ENCODE measurements around the gene RUNX3.

The RUNX3 gene

DNA sequence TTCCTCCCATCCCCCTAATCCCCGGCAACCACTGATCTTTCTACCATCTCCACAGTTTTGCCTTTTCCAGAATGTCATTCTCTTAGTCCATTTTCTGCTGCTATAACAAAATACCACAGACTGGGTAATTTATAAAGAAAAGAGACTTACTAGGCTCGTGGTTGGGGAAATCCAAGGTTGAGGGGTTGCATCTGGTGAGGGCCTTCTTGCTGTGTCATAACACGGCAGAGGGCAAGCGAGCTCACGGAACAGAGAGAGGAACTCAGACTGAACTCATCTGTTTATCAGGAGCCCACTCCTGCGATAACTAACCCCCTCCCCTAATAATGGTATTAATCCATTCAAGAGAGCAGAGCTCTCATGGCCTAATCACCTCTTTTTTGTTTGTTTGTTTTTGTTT is 52.0 kb downstream of the RUNX3 start:
- no peak for DNase-seq

DNA sequence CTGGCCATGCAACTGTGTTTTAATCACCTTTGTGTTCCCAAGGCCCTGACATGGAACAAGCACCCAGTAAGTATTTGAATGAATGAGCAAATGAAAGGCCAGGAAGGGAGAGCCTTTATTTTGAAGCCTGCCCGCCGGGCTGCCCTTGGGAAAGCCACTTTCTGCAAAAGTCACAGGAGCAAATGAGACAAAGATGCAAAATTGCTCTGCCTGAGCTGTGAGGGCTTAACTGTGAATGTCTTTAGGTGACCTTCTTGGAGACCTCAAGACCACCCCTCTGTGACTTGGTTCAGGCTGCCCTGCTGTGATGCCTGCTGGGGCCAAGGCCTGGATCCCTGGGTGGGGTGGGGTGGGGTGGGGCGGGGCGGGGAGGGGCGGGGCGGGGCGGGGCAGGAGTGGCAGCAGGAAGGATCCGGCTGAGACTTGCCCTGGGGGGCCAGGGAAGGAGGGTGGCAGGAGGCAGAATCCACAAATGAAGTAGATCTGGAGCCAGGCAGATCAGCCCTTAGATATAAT is 54.0 kb downstream of the RUNX3 start:
- no peak for DNase-seq

DNA sequence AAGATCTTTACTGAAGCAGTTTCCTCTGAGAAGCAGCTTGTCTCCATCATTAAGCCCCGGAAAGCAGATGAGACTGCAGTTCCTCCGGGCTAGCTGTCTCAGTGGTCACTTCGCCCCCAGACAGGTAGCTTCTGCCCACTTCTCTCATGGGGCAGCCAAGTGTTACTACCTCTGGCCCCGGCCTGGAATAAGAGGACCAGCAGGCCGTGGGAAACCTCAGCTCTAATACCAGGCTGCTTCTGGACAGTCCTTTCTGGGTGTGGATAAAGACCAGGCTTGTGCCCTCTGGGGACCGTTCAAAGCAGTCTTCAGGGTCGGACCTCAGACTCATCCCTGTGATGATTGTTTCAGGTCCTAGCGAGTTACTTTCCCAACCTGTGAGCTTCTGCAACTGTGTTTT is 54.8 kb downstream of the RUNX3 start:
- DNase-seq = no peak

DNA sequence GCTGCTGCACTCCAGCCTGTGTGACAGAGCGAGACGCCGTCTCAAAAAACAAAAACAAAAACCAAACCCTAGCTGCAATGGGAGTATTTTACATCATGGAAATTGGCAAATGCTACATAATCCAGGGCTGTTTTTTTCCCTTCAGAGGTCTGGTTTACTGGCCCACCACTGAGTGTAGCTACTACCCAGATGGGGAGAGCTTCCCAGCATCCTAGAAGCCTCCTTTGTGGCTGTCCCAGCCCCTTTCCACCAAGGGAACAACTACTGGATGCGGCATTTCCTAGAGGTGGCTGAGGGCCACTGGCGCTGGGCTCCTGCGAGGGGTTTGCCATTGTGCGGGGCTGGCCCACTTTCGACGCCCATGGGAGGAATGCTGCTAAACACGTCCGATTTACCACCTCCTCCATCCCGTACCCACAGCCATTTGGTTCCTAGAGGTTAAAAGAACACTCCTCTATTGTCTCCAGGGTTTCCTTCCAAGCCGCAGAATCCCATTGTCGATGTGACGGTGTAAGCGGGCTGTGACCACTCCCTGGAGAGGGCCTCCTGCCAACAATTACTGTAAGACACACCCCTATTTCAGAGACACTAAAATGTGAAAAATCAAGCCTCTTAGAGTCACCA is 55.4 kb downstream of the RUNX3 start:
- DNase-seq = no peak

DNA sequence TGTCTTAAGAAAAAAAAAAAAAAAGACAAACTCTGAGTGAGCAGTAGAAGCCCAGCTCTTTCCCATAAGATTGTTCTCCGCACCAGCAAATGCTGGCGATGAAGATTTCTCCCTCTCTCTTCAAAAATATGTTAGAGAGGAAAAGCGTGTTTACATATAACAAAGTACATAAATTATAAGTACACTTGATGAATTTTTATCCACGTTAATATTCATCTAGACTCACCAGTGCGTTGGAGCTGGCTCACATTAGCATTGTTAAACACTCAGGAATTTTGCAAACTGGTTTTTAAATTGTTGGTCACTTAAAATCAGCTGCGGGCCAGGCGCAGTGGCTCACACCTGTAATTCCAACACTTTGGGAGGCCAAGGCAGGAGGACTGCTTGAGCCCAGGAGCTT is 56.0 kb downstream of the RUNX3 start:
- no peak for DNase-seq

DNA sequence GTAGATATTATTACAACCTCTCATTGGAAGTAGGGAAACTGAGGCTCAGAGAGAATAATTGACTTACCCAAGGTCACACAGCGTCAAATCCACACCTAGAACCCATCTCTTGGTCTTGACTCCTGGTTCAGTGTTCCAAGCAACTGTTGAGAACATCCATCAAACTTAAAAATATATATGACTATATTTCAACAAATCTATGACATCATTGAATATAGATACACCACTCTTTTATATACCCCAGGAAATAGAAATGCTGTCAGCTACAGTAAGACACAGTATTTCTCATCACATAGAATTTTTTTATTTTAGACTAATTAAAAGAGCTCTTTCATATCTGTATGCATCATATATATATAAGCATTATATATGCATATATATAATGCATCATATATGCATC is 56.9 kb downstream of the RUNX3 start:
- no peak for DNase-seq

DNA sequence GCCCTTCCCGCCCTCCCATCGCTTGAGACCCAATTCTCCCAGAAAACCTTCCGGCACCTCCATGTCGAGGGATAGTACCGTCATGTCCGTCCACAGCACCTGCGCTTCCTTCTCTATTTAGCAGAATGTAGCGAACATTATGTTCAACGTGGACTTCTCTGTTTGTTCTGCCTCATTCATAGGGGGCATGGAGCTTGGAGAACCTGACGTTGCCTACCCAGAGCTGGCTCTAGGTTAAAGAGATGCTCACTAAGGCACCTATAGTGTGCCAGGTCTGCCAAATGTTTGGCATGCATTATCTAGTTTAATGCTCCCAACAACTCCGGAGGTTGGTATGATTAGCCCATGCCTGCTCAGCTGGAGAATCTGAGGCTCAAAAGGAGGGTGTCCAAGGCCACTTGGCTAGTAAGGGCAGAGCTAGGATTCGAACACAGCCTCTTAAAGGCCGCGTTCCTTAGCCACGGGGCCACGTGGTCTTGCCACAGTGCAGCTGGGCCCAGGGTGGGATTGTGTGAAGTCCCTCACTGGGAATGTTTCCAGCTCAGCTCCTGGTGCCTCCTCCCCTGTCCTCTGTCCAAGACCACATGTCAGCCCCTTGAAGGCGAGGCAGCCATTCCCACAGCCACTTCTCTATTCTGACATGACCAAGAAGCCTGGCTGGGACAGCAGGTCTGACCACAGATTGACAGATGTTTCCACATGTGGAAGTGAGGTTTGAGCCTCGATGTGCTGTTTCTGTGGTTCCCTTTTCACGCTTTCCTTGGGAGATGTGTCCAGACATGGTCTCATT is 57.8 kb downstream of the RUNX3 start:
- no peak for DNase-seq

DNA sequence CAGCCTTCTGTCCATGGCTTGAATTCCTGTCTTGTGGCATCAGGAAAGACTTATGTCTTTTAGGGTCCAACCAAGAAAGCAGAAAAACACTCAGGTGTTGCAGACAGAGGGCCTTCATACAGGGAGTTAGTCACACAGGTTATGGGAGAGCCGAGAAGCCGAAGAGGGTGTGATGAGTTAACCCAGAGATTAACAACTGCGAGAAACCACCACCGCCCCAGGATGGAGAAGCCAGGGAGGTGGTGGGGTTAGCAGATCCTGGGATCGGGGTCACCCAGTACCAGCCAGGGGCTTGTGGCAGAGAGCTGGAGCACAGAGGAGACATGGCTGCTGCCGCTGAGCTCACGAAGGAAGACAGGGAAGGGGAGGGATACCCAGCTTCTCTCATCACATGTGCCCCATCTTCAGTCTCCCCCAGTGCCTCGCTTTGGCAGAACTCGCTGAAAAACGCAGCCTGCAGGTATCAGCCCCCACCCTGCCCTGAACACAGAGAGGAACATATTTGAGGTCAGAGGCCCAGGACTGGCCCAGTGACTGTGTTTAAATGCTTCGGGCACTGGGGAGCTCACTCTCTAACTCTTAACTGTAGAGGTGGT is 58.7 kb downstream of the RUNX3 start:
- no peak for DNase-seq

DNA sequence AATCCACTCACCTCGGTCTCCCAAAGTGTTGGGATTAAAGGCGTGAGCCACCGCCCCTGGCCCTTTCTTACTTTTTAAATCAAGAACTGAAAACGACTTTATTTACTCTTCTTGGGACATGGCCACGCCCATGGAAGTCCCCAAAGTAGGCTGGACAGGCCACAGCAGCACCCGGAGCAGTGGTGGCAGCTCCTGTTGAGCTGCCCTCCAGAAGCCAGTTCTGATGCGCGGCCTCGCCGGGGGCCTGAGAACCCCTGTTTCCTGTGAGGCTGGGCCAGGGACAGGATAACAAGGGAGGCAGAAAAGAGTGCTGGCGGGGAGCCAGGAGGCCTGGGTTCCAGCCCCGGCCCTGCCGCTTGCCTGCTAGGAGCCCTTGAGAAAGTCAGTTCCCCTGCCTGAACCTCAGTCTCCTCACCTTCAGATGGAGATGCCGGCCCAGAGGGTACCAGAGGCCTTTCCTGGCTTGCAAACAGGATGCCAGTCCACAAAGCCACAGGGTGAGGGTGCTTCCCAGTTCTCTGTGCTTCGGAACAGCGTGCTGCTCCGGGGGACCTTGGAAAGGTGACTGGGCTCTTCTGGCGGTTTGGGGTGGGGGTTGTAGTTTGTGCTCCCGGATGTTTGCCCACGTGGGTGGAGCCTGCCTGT is 59.4 kb downstream of the RUNX3 start:
- DNase-seq = no peak

DNA sequence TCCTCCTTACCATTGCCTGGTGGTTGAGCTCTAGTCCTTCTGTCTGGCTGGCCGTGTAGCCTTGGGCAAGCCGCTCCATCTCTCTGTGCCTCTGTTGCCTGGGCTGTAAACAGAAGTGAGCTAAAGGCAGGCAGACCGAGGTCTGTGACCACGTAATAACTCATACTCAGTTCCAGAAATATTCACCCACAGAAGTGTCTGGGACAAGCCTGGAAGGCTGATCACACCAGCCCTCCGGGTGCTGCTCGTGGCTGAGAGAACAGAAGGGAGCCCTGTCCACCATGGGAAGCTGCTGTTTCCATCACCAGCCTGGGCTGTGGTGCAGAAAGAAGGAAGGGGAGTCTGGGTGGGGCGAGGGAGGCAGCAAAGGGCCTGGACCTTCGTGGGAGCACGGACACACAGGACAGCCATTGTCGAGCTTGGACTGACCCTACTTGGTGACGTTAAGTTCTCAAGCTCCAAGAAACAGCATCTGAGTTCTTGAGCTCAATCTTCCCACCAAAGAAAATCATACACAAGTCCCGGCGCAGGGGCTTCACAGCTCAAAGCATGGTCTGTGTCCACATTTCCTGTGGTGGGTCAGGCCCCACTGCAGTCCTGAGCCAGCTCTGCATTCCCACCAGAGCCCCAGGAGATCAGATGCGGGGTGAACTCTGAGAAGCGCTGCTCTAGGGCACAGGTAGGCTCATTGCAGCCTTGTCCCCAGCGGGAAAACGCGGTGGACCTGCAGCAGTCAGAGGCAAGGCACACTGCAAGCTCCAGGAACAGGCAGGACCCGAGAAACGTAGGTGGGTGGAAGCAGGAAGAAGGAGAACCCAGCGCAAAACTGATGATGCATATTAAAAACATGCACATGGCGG is 61.8 kb downstream of the RUNX3 start:
- no peak for DNase-seq

DNA sequence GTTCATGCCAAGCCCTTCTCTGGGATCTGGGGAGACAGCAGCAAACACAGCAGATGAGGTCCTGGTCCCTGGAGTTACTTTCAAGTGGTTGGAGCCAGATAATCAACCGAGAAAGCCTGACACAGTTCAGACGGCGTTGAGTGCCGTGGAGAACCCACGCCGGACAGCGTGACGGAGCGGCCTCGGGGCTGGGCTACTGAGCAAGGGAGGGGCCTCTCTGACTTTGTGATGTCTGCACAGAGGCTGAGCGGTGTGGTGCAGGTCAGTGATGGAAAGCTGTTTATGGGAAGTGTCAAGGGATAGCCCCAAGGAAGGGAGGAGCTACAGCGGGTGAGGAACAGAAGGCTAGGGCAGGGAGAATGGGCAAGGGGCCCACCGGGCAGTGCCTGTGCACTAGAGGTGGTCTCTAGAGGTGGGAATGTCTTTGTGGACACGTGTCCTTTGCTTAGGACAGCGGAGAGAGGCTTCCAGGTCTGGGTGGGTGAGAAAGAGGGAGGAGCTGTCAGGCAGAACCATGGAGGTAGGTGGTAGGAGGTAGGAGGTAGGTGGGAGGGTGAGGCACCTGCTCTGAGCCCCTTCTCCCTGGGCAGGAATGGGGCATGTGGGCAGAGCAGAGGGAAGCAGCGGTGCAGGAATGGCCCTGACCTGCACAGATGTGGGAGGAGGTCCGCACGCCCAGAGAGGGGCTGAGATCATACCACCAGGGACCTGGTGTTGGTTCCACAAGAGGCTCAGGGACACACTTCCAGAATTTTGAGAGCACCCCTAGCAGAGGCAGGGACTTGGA is 62.8 kb downstream of the RUNX3 start:
- no peak for DNase-seq

DNA sequence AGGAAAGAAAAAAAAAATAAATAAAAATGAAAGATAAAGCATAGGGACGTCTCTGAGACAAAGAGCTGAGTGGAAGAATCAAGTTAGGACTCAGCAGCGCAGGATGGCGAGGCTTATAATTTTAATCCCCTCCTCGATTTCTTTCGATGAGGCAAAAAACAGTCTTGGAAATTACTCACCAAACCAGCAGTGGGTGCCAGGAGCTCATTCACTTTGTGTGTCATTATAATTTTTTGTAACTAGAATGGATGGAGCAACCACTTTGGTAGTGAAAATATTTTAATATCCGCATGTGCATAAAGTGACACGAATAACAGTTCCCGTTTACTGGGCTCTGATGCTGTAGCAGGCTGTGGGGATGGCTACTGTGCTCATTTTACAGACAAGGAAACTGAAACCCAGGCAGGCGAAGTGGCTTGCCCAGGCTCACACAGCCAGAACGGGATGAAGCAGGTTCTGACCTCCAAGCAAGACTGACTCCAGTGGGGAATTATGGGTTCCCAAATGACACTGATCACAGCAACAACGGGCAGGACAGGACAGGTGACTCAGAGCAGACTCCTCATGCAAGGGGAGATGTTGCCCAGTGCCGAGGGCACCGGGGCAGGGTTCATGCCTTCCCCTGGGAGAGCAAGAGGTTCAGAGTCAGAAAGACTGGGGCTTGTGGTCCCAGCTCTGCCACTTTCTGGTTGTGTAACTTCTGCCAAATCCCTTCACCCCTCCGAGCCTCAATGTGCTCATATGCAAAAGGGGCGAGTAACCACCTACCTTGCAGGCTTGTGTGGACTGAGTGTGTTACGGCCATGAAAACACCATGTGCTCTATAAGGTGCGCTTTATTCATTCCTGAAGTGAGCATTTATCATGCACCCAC is 63.6 kb downstream of the RUNX3 start:
- no peak for DNase-seq

DNA sequence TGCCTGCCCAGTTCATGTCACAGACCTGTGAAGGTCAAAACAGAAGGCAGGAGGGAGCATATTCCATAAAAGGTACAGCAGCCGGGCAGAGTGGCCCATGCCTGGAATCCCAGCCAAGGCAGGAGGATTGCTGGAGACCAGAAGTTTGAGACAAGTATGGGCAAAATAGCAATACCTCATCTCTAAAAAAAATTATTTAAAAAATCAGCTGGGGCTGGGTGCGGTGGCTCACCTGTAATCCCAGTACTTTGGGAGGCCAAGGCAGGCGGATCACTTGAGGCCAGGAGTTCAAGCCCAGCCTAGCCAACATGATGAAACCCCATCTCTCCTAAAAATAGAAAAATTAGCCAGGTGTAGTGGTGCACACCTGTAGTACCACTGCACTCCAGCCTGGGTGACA is 64.5 kb downstream of the RUNX3 start:
- DNase-seq = no peak

DNA sequence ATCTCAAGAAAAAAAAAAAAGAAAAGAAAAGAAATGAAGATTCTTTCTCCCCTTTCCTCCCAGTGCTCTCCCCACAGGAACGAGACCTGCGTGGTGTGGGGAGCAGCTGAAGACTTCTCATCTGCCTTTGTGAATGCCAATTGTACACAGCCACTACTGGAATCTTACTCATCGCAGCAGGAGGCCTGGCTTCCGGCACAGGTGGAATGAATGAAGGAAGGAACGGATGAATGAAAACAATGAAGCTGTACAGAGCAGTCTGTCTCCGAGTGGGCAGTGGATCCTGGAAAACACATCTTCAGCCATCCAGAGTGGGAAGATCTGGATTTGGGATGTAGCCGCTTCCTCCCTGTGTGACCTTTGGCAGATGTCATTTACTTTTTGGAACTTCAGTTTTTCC is 64.9 kb downstream of the RUNX3 start:
- no peak for DNase-seq

DNA sequence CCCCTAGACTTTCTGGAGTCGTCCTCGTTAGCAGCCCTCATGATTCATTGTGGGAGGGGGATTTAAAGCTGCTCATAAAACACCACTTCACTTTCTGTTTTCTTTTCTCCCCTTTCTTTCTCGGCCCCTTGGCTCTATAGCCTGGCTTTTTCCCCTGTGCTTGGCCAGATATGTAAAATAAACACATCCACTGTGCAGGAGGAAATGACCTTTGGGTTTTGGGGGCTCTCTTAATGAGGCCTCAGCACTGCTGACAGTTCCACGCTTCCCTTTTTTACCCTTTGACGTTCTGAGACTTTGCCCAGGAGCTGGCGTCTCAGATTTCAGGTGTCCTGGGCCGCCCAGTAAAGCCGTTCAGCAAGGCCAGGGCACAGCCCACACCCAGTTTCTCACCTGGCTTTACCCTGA is 65.7 kb downstream of the RUNX3 start:
- DNase-seq = no peak

DNA sequence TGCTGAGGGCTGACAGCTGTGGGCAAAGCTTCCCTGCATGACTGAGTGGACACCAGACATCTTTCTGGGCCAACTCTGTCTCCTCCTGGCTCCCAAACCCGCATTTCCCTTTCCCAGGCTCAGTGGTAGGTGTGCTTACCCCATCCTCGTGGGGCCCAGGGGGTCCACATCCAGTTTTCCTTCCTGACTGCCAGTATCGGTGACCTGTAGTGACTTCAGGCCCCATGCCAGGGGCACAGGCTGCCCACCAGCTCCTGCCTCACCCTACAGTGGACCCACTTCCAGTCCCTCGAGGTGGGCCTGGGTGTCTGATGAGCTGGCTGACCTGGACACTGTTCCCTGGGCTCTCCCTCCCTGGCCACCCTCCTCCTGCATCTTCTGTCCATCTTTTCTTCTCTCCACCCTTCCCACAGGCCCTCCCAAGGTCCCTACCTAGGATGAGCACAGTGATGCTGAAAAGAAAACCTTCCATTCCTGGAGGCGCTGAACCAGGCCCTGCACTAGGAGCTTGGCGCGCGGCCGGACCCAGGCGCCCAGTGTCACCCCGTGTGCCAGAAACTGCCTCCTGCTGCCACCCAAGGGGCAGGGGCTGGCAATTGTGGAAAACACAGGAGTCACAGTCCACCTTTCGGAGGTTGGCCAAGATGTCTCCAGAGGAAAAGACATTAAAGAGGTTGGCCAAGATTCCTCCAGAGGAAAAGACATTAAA is 67.1 kb downstream of the RUNX3 start:
- no peak for DNase-seq

DNA sequence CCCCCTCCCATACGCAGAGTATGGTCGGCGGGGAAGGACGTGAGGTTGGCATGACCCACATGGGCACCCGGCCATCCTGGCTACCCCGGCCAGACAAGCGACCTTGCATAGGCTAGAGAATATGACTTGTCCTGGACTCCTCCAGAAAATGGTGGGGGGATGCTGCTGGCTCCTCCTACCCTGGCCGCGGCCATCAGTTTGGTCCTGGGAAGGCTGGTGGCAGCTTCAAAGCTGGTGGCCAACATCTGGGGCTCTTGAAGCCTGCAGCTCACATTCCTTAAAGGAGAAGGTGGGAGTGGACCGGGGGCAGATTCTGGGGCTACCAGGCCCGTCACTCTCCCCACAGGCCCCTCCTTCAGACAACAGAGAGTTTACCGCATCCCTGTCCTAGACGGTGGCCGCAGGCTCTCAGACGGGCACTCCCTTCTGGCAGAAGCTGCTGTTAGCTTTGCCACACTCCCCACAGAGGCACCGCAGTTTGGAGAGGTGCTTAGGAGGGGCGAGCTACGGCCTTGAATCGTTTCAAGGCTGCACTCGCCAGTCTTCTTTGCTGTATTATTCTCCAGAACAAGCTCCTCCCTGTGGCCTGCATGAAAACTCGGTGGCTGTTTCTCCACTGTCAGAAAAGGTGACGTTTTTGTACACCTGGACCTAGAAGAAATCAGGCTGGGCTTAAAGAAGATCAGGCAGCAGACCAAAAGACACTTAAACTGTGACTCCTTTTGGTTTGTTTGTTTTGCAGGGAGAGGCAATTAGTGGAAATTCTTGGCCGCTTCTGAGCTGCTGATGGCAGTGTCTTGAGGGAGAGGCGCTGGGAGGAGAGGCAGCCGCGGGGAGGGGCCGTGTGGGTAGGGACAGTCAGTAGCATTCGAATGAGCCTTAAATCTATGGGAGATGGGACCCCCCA is 68.0 kb downstream of the RUNX3 start:
- no peak for DNase-seq

DNA sequence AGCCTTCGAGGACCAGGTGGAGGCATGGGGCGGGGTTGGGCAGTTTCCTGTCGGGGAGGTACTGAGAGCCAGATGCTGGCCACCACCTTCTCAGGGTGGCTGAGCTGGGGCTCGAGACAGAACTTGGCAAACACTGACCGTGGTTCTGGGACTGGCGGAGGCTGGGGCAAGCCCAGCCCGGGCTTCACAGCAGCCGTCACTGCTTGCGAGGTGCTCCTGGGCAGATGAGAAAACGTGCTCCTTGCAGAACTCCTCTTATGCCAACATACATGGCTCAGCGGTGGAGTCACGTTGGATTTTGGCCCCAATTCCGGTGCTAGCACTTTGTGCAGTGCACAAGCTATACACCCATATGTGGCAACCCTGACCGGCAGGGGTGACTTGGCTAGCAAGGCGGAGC is 69.2 kb downstream of the RUNX3 start:
- DNase-seq = no peak

Measured in CD4-positive, alpha-beta T cell treated with Interleukin-17A for 1 hour (primary cell).